GM19193 (cell line): ENCODE measurements around the gene HNF1A.

ENCODE experiments used
- POLR2A ChIP-seq: IDR thresholded peaks from 4 replicates; pipeline ENCODE4 v1.6.1; 2011; ENCODE audit not compliant: insufficient read depth, insufficient read length; ENCODE audit errors: extremely low read depth

HNF1A gene

DNA sequence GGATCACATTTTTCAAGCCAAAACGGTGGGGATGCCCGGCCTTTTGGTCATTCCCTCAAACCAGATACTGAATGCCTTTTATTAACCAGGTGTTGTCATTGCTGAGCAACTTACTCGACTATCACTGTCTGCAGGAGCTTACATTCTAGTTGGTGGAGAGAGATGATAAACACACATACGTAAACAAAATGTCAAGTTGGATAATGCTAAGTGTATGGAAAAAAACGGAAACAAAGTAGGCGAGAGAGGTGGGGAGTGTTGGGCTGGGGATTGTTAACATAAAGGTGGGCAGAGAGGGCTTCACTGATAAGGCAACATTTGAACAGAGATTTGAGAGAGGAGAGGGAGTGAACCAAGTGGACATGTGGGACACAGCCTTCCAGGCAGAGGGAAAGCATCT is 33.5 kb downstream of the HNF1A start:
- TF ChIP-seq POLR2A: no peak

GRCh38 chr12:121013715-121014114 is 35.4 kb downstream of the HNF1A start:
- no peak for TF ChIP-seq POLR2A

DNA sequence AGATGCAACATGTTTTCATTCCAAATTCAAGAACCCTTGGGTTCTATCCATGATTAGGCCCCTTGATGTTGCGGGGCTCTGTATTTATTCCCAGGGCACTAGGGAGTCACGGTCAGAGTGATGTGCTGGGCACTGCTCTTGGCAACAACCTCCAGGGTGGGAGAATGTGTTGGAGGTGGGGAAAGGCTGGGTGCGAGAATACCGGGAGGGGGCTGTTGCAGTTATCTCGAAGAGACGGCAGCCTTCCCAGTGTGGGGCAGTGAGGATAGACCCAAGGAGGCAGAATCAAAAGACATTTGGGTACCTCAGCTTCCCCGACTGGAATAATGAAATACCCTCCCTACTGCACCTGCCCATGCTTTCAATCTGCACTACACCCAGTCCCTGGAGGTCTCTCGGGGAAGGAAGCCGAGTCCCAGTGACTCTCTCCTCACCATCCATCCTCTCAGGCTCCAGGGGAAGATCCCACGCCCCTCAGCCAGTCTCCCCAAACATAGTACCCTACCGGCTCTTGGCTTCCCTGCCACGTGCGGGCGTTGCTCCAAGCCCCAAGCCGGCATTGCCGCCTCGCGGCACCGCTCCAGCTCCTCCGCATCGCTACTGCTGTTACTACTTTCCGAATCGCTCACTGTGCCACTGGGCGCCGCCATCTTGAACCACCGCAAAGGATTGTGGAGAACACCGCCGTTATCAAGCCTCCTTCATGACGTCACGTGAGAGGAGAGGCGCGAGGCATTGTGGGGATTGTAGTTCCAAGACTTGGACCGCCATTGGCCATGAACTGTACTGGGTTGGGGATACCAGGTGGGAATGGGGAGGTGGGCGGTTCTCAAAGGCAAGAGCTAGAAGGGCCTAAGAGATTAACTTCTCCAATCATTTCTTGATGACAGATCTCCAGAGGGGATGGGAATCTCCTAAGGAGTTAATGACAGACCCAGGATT is 37.8 kb downstream of the HNF1A start, which contains the start of gene C12orf43:
Gene C12orf43 (minus strand): TSS at position 663 of the 942 bp plus-strand sequence. CDS start 13 bp downstream, at position 650.
- TF ChIP-seq POLR2A: peak; percentile 83

DNA sequence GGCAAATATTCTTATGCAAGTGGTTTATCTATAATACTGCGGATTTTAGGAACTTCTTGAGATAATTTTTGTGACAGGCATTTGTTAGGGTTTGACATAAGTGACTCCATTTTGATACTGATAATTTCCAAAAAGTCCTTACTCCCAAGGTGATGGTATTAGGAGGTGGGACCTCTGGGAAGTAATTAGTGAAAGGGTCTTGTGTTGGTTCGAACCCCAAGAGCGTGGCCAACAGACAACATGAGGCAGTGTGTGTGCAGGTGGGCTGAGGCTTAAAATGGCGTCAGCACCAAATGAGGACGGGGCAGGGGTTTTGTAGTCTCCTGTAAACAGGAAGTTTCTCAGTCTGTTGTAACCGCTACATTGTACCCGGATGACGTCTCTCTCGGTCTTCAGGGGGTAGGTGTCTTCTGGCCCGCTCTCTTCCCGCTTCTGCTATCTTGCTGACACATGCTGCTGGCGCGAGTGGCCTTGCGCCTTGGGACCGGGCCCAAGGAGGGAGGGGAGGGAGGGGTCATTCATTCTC is 39.7 kb downstream of the HNF1A start:
- no peak for TF ChIP-seq POLR2A

DNA sequence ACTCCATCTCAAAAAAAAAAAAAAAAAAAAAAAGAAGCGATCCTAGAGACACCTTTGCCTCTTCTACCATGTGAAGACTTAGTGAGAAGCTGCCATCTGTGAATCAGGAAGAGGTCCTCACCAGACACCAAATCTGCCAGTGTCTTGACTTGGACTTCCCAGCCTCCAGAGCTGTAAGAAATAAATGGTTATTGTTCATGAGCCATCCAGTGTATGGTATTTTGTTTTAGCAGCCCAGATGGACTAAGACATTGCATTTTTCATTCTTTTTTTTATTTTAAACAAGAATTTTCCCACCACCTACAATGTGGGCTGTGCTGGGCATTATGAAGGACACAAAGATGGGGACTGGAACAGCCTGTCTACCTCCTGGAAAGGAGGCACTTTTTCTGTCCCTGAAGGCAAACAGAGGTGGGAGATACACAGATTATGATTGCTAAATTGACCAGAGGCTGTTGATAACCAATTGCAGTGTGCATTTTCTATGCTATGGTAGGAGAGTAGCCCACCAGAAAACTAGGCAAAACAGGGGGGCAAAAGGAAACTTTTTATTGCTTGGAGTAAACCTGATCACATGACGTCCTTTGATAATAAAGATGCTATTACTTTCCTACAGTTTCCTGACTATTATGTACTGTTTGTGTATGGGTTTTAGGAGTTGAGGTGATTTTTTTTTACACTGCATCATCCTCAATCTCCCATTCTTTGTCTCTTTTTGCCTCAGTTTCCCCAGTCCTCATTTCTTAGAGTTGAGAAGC is 40.7 kb downstream of the HNF1A start:
- TF ChIP-seq POLR2A: no peak

- no peak for TF ChIP-seq POLR2A
These were observed 43.4 kb downstream of the HNF1A start for GRCh38 chr12:121021754-121022153.

- TF ChIP-seq POLR2A: no peak
These were observed 44.4 kb downstream of the HNF1A start for GRCh38 chr12:121022713-121023112.

GRCh38 chr12:121023799-121024198 is 45.5 kb downstream of the HNF1A start:
- no peak for TF ChIP-seq POLR2A

DNA sequence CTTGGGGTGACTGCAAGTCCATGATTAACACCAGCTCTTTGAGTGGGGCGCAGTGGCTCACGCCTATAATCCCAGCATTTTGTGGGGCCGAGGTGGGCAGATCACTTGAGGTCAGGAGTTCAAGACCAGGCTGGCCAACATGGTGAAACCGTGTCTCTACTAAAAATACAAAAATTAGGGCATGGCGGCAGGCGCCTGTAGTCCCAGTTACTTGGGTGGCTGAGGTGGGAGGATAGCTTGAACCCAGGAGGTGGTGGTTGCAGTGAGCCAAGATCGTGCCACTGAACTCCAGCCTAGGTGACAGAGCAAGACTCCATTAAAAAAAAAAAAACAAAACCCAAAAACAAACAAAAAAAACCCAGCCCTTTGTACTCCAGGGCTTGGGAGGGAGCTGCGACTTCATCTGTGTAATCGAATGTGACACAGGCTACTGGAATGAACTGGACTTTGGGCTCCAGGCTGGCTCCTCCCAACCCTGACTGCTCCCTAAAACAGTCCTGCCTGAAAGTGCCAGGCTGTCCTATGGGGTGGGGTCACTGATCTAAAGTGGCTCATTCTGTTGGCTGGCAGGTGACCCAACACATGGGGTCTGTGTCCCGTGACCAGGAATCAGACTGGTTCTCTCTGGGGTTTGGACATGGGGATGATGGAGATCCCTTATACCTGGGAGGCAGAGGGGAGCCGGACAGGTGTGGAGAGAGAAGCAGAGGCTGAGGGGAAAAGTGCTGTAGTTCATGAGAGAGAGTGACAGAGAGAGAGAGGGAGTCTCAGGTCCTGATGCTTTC is 47.3 kb downstream of the HNF1A start:
- TF ChIP-seq POLR2A: no peak

GRCh38 chr12:121026274-121027045 is 48.1 kb downstream of the HNF1A start:
- no peak for TF ChIP-seq POLR2A

DNA sequence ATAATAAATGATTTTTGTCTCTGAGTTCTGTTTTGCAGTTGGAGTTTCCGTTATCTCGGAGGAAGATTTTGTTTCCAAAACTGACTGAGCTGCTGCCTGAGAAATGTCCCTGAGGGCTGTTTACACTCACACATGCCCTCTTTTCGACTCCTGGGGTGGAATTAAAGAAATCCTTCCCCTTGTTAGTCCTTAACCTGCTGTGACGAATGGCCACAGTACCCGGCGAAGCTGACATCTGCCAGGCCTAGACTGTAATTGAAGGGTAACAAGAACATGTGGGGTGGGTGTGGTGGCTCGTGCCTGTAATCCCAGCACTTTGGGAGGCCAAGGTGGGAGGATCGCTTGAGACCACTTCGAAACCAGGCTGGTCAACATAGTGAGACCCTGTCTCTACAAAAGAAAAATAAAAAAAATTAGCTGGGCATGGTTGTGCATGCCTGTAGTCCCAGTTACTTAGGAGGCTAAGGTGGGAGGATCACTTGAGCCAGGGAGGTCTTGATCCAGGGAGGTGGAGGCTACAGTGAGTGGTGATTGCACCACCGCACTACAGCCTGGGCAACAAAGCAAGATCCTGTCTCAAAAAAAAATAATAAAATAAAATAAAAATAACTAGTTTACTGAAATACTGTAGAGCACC is 52.4 kb downstream of the HNF1A start:
- no peak for TF ChIP-seq POLR2A

- no peak for TF ChIP-seq POLR2A
These were observed 55.4 kb downstream of the HNF1A start for GRCh38 chr12:121033625-121034349.
